GM12878 (cell line): ENCODE data around the gene NTF4. TPM values are rescaled to one million over a fixed set of nuclear protein-coding genes. Genes with fewer than 3 reads are reported as not detected.

Experiments
- ATAC-seq: fragments of 200-7000 bp; cut with Tn5 transposase; 3 replicates; pipeline ENCODE4 v1.9.1; 2020; ENCODE audit warnings: mild to moderate bottlenecking, moderate library complexity
- BruUV-seq: library from RNA; stranded (reverse); fragments of 400-500 nt; replicated peaks from 2 replicates; lab custom pipeline; 2021; lab: Mats Ljungman, UMichigan
- CTCF ChIA-PET: fragments of 300-600 bp; sonication (Branson Sonifier 250); formaldehyde crosslinking; extraction: SDS; loops from one replicate; lab custom pipeline; 2021; ENCODE audit warnings: inconsistent platforms; lab: Yijun Ruan, JAX
- POLR2A ChIA-PET: fragments of 350-600 bp; formaldehyde crosslinking; extraction: SDS; loops from one replicate; lab custom pipeline; 2021; ENCODE audit warnings: inconsistent platforms; lab: Charles Lee
- RAD21 ChIA-PET: fragments of 300-600 bp; sonication (Branson Sonifier 250); formaldehyde crosslinking; loops from one replicate; lab custom pipeline; 2023; ENCODE audit warnings: antibody characterized with exemption; ENCODE audit not compliant: unreplicated experiment; lab: Charles Lee
- SMC1A ChIA-PET: fragments of 300-600 bp; sonication (Branson Sonifier 250); formaldehyde crosslinking; loops from one replicate; lab custom pipeline; 2023; ENCODE audit not compliant: unreplicated experiment, uncharacterized antibody; lab: Charles Lee
- DNase-seq: peaks from one replicate; pipeline ENCODE4 v3.0.0-alpha.2; 2011; ENCODE audit warnings: low read depth, low spot score
- FAIRE-seq: peaks from 3 replicates; lab custom pipeline; 2011; peaks lifted over from hg19 to GRCh38; lab: Jason Lieb, UNC
- H2AFZ ChIP-seq: 2 replicates; pipeline ENCODE4 v1.6.0; 2011; ENCODE audit warnings: low read depth, low read length, control low read depth; ENCODE audit not compliant: control insufficient read depth
- H3K27ac ChIP-seq: 2 replicates; pipeline ENCODE4 v1.5.1; 2011; ENCODE audit warnings: control low read depth; ENCODE audit not compliant: control insufficient read depth, insufficient read depth
- H3K27me3 ChIP-seq, 2 experiments: replicated peaks in 1 of 2; 2 replicates each; pipeline versions ENCODE4 v1.6.0 to v1.6.1; 2011; ENCODE audit warnings: low read length in 1 of 2; ENCODE audit not compliant: control insufficient read depth in 2 of 2, insufficient read depth in 2 of 2
- H3K36me3 ChIP-seq, 2 experiments: 2 replicates each; pipeline ENCODE4 v1.5.1; 2011; ENCODE audit warnings: low read length in 1 of 2; ENCODE audit not compliant: control insufficient read depth in 2 of 2, insufficient read depth in 2 of 2
- H3K4me1 ChIP-seq: 2 replicates; pipeline ENCODE4 v1.6.1; 2011; ENCODE audit warnings: mild to moderate bottlenecking, low read length, moderate library complexity, mixed read lengths; ENCODE audit not compliant: control insufficient read depth, insufficient read depth
- H3K4me2 ChIP-seq: 2 replicates; pipeline ENCODE4 v1.6.0; 2011; ENCODE audit warnings: control low read depth; ENCODE audit not compliant: control insufficient read depth, insufficient read depth
- H3K4me3 ChIP-seq: fragments of 200-600 bp; sonication (generic); 2 replicates; pipeline ENCODE4 v1.5.1; 2016
- H3K79me2 ChIP-seq: 2 replicates; pipeline ENCODE4 v1.6.0; 2011; ENCODE audit warnings: low read length; ENCODE audit not compliant: control insufficient read depth, insufficient read depth
- H3K9ac ChIP-seq: 2 replicates; pipeline ENCODE4 v1.8.0; 2011; ENCODE audit warnings: low read length, control low read depth, mixed read lengths; ENCODE audit not compliant: control insufficient read depth, insufficient read depth
- H3K9me3 ChIP-seq: replicated peaks from 3 replicates; pipeline ENCODE4 v1.5.1; 2011; ENCODE audit warnings: mild to moderate bottlenecking, low read length; ENCODE audit not compliant: control insufficient read depth, insufficient read depth
- H4K20me1 ChIP-seq: 2 replicates; pipeline ENCODE4 v1.6.0; 2011; ENCODE audit not compliant: control insufficient read depth, insufficient read depth
- CREM ChIP-seq: IDR thresholded peaks from 2 replicates; pipeline ENCODE4 v1.6.1; 2014; ENCODE audit warnings: antibody characterized with exemption, low read depth
- IKZF1 ChIP-seq: fragments of 450-650 bp; conservative IDR thresholded peaks from 2 replicates; pipeline ENCODE4 v1.6.1; 2017; ENCODE audit warnings: antibody characterized with exemption, mild to moderate bottlenecking
- NBN ChIP-seq: fragments of 450-650 bp; IDR thresholded peaks from 2 replicates; pipeline ENCODE4 v1.6.1; 2016
- RELB ChIP-seq: fragments of 450-650 bp; IDR thresholded peaks from 2 replicates; pipeline ENCODE4 v1.6.1; 2017; ENCODE audit warnings: low read depth, mild to moderate bottlenecking, moderate library complexity
- SREBF1 ChIP-seq: IDR thresholded peaks from 2 replicates; pipeline ENCODE4 v1.6.1; 2012; ENCODE audit warnings: mild to moderate bottlenecking, low read length
- WGBS: methylation state at CpG from one replicate; pipeline ENCODE4 v1.1.6; 2016; ENCODE audit warnings: low lambda C conversion rate; ENCODE audit not compliant: insufficient replicate concordance, insufficient coverage; ENCODE audit errors: missing lambda C conversion rate; 5-methylcytosine and 5-hydroxymethylcytosine counted together
- in situ Hi-C: fragments of 300-500 bp; cut with MboI; formaldehyde crosslinking; loops from 9 replicates; pipeline ENCODE4 v1.14.3; 2018; ENCODE audit warnings: mixed read lengths
- intact Hi-C: fragments of 100-400 bp; cut with micrococcal nuclease; formaldehyde crosslinking; loops from one replicate; pipeline ENCODE4 v1.14.2; 2022; ENCODE audit not compliant: unreplicated experiment
- polyA plus RNA-seq, 11 experiments: library from polyadenylated mRNA; depleted of rRNA in 4 of 11; unstranded in 6 of 11; stranded (reverse) in 5 of 11; fragments of >200 nt; fragmentation: Nextera tagmentation in 4 of 11; fragmentation: Illumina TruSeq in 1 of 11; extraction: Ambion mirVana in 4 of 11; extraction: Trizol in 1 of 11; gene quantifications; 1 replicate in 1 of 11; 2 replicates in 10 of 11; pipeline versions ENCODE4 v1.2.1 to v1.2.3, GENCODE V29; 2011 to 2016; ENCODE audit warnings: inconsistent platforms in 2 of 11, missing spikeins in 2 of 11, low read depth in 1 of 11
- total RNA-seq, 4 experiments: library from RNA; depleted of rRNA in 3 of 4; stranded (reverse); fragments of >200 nt in 3 of 4; fragmentation: Illumina TruSeq in 1 of 4; extraction: Trizol in 1 of 4; gene quantifications; 2 replicates each; pipeline versions ENCODE4 v1.2.1 to v1.2.3, GENCODE V29; 2013 to 2021
- TF ChIP-seq, protein P1 (sequence below): IDR thresholded peaks from 2 replicates; pipeline ENCODE4 v1.6.1; 2012; ENCODE audit warnings: low read depth, low read length, improper control_type of control experiment
- TF ChIP-seq, protein P2 (sequence below): fragments of 450-650 bp; IDR thresholded peaks from 2 replicates; pipeline ENCODE4 v1.6.1; 2017; ENCODE audit warnings: mild to moderate bottlenecking, low read depth, inconsistent platforms; ENCODE audit not compliant: poor library complexity, severe bottlenecking

The NTF4 gene
- total and polyA plus RNA-seq, 10 of the 15 experiments (the other 5 are each of a cell fraction or from before 2014, with no cell fraction given): not detected

GRCh38 chr19:49067554-49067953, 2.9 kb upstream of the NTF4 start:
- BruUV-seq: no TSS peak

More at GRCh38 chr19:49067554-49067953, 2.9 kb upstream of the NTF4 start:
- H2AFZ ChIP-seq: no peak overlapping the region
- H3K4me2 ChIP-seq: no peak overlapping the region
- DNase-seq (no peak), FAIRE-seq (no peak), ATAC-seq (no peak)
- H3K36me3 ChIP-seq: no peaks in the 10 kb centered on the region
- 30% methylated on average over 3 of the region's 3 CpGs for WGBS
- no peaks in the 10 kb centered on the region for H3K4me1 ChIP-seq
- ChIA-PET SMC1A (interaction anchor here (0.9 kb wide), 1 partner anchor 156 kb away, joined by 3 read pairs; no protein-coding TSS in a partner anchor), POLR2A (no interaction called here), CTCF (no interaction called here), RAD21 (no interaction called here)
- peaks cover 2 to 3% of the 10 kb centered on the region in 2 experiments for H3K27me3 ChIP-seq
- intact Hi-C loops: no loop called here
- no peak overlapping the region for H3K27ac ChIP-seq
- in situ Hi-C loops: no loop called here
- no peak overlapping the region for H3K4me3 ChIP-seq
- H3K9ac ChIP-seq: no peak overlapping the region
- no peaks in the 10 kb centered on the region; the same call in 2 of the 3 replicates for H3K9me3 ChIP-seq
- H4K20me1 ChIP-seq: no peaks in the 10 kb centered on the region
- H3K79me2 ChIP-seq: no peaks in the 10 kb centered on the region
- TF ChIP-seq, protein P1, sequence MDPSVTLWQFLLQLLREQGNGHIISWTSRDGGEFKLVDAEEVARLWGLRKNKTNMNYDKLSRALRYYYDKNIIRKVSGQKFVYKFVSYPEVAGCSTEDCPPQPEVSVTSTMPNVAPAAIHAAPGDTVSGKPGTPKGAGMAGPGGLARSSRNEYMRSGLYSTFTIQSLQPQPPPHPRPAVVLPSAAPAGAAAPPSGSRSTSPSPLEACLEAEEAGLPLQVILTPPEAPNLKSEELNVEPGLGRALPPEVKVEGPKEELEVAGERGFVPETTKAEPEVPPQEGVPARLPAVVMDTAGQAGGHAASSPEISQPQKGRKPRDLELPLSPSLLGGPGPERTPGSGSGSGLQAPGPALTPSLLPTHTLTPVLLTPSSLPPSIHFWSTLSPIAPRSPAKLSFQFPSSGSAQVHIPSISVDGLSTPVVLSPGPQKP: no peak
- TF ChIP-seq CREM (no peak), IKZF1 (no peak), RELB (no peak), NBN (no peak), SREBF1 (no peak)
- TF ChIP-seq, protein P2, sequence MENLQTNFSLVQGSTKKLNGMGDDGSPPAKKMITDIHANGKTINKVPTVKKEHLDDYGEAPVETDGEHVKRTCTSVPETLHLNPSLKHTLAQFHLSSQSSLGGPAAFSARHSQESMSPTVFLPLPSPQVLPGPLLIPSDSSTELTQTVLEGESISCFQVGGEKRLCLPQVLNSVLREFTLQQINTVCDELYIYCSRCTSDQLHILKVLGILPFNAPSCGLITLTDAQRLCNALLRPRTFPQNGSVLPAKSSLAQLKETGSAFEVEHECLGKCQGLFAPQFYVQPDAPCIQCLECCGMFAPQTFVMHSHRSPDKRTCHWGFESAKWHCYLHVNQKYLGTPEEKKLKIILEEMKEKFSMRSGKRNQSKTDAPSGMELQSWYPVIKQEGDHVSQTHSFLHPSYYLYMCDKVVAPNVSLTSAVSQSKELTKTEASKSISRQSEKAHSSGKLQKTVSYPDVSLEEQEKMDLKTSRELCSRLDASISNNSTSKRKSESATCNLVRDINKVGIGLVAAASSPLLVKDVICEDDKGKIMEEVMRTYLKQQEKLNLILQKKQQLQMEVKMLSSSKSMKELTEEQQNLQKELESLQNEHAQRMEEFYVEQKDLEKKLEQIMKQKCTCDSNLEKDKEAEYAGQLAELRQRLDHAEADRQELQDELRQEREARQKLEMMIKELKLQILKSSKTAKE: no peak
